Measurements from ENCODE around the gene SOWAHA. TPM values are rescaled to one million over a fixed set of nuclear protein-coding genes. Genes with fewer than 3 reads are reported as not detected.

Gene SOWAHA
- total and polyA plus RNA-seq, 9 donors, result 0.05 to 2.2 (median 0.48) TPM; not detected in 1

GRCh38 chr5:132837868-132838267, 24.8 kb downstream of the SOWAHA start:
- no peaks in the 10 kb centered on the region for H3K9me3 ChIP-seq
- no peaks in the 10 kb centered on the region for H3K27me3 ChIP-seq
- no peak for TF ChIP-seq CTCF (IDR thresholded peaks at IDR 0.05)
- TF ChIP-seq POLR2A (IDR thresholded peaks at IDR 0.05), result no peak
- no peak for TF ChIP-seq EP300 (IDR thresholded peaks at IDR 0.05)
- H3K4me3 ChIP-seq, result no peak overlapping the region
- no peak for DNase-seq
- intact Hi-C loops (cut with DNase I), result no loop called here
- H3K36me3 ChIP-seq, result no peaks in the 10 kb centered on the region
- H3K4me1 ChIP-seq (ENCODE audit: insufficient read depth), result no peaks in the 10 kb centered on the region
- H3K27ac ChIP-seq, result no peak overlapping the region
- 73 to 77% (median 76%) methylated on average over 2 of the region's 2 CpGs for WGBS, 3 donors

- H3K36me3 ChIP-seq, result no peaks in the 10 kb centered on the region
- H3K4me1 ChIP-seq (ENCODE audit: insufficient read depth), result no peaks in the 10 kb centered on the region
- intact Hi-C loops (cut with DNase I), result no loop called here
- WGBS, 3 donors, result 57 to 86% (median 69%) methylated on average over 3 of the region's 3 CpGs
- no peaks in the 10 kb centered on the region for H3K27me3 ChIP-seq
- DNase-seq, result no peak
- H3K4me3 ChIP-seq, result no peak overlapping the region
- no peaks in the 10 kb centered on the region for H3K9me3 ChIP-seq
- H3K27ac ChIP-seq, result no peak overlapping the region
- no peak for TF ChIP-seq CTCF (IDR thresholded peaks at IDR 0.05)
- no peak for TF ChIP-seq POLR2A (IDR thresholded peaks at IDR 0.05)
- TF ChIP-seq EP300 (IDR thresholded peaks at IDR 0.05), result no peak
These were observed 25.6 kb downstream of the SOWAHA start for GRCh38 chr5:132838516-132839282.

- Histone ChIP-seq H3K27ac (no peak overlapping the region), H3K36me3 (no peaks in the 10 kb centered on the region), H3K4me3 (no peak overlapping the region), H3K9me3 (no peaks in the 10 kb centered on the region), H3K27me3 (no peaks in the 10 kb centered on the region), H3K4me1 (ENCODE audit: insufficient read depth) (no peaks in the 10 kb centered on the region)
- intact Hi-C loops (cut with DNase I), result loop anchor here in 1 of 4 donors (5.0 kb wide), 1 partner anchor 1032 kb away; no protein-coding TSS in a partner anchor
- no peak for TF ChIP-seq EP300 (IDR thresholded peaks at IDR 0.05)
- WGBS, 3 donors, result 61% methylated on average over 8 of the region's 8 CpGs
- no peak for DNase-seq
These were observed 26.6 kb downstream of the SOWAHA start for GRCh38 chr5:132839426-132840301.

GRCh38 chr5:132840313-132840712, 27.2 kb downstream of the SOWAHA start:
- no peaks in the 10 kb centered on the region for H3K36me3 ChIP-seq
- H3K27me3 ChIP-seq, result no peaks in the 10 kb centered on the region
- no peak for DNase-seq
- H3K27ac ChIP-seq, result no peak overlapping the region
- no peaks in the 10 kb centered on the region for H3K4me1 ChIP-seq (ENCODE audit: insufficient read depth)
- no peak for TF ChIP-seq POLR2A (IDR thresholded peaks at IDR 0.05)
- no peak for TF ChIP-seq CTCF (IDR thresholded peaks at IDR 0.05)
- no peak for TF ChIP-seq EP300 (IDR thresholded peaks at IDR 0.05)
- no peaks in the 10 kb centered on the region for H3K9me3 ChIP-seq
- WGBS, 3 donors, result 64 to 76% (median 69%) methylated on average over 3 of the region's 3 CpGs
- intact Hi-C loops (cut with DNase I), result loop anchor here in 1 of 4 donors (5.0 kb wide), 1 partner anchor 1033 kb away; no protein-coding TSS in a partner anchor
- no peak overlapping the region for H3K4me3 ChIP-seq

Data from ovary (tissue), 9 donors.